Stimulated activated CD4-positive, alpha-beta T cell treated with anti-CD3 and anti-CD28 coated beads, Interleukin-1b, Interleukin-23, amount 100 ng/mL, for 48 hours (primary cell): ENCODE data around the gene TBXAS1.
A peak's percentile ranks its signal among the peaks of the same experiment; 100 is the strongest.
"Not testable (repeated sequence)": the region's sequence is repeated elsewhere in the genome, so short reads cannot be mapped to it uniquely, and the experiment has no call there.

ENCODE experiments used
- DNase-seq: peaks from one replicate; pipeline ENCODE4 v3.0.0-alpha.2; 2020

The TBXAS1 gene

GRCh38 chr7:139895141-139895829 lies 66.2 kb downstream of the TBXAS1 start:
- no peak for DNase-seq

GRCh38 chr7:139896288-139896687 lies 67.2 kb downstream of the TBXAS1 start:
- no peak for DNase-seq

- DNase-seq = no peak
These were observed 67.8 kb downstream of the TBXAS1 start for GRCh38 chr7:139896831-139897230.

- no peak for DNase-seq
These were observed 68.5 kb downstream of the TBXAS1 start for GRCh38 chr7:139897422-139898090.

- DNase-seq = no peak
These were observed 69.4 kb downstream of the TBXAS1 start for GRCh38 chr7:139898483-139898882.

GRCh38 chr7:139899328-139899955 lies 70.4 kb downstream of the TBXAS1 start:
- no peak for DNase-seq

- DNase-seq = no peak
These were observed 71.3 kb downstream of the TBXAS1 start for GRCh38 chr7:139900326-139900725.

- DNase-seq = no peak
These were observed 72.2 kb downstream of the TBXAS1 start for GRCh38 chr7:139901056-139901795.

GRCh38 chr7:139901901-139902300 lies 72.8 kb downstream of the TBXAS1 start:
- no peak for DNase-seq

- no peak for DNase-seq
These were observed 73.5 kb downstream of the TBXAS1 start for GRCh38 chr7:139902436-139903102.

GRCh38 chr7:139903103-139903477 lies 74.0 kb downstream of the TBXAS1 start:
- not testable (repeated sequence) for DNase-seq

GRCh38 chr7:139906879-139907278 lies 77.8 kb downstream of the TBXAS1 start:
- DNase-seq = no peak

GRCh38 chr7:139908792-139909191 lies 79.7 kb downstream of the TBXAS1 start:
- DNase-seq = no peak

- DNase-seq = no peak
These were observed 80.5 kb downstream of the TBXAS1 start for GRCh38 chr7:139909379-139910050.

- no peak for DNase-seq
These were observed 84.2 kb downstream of the TBXAS1 start for GRCh38 chr7:139913021-139913844.

GRCh38 chr7:139913845-139914135 lies 84.7 kb downstream of the TBXAS1 start:
- DNase-seq = no peak

- DNase-seq = no peak
These were observed 85.5 kb downstream of the TBXAS1 start for GRCh38 chr7:139914306-139915267.

GRCh38 chr7:139915268-139915863 lies 86.3 kb downstream of the TBXAS1 start:
- no peak for DNase-seq

GRCh38 chr7:139915864-139916716 lies 87.0 kb downstream of the TBXAS1 start:
- peak; percentile 81 for DNase-seq
